ENCODE data around the gene NOB1.
"Not testable (repeated sequence)": the region's sequence is repeated elsewhere in the genome, so short reads cannot be mapped to it uniquely, and the experiment has no call there.

The NOB1 gene

DNA sequence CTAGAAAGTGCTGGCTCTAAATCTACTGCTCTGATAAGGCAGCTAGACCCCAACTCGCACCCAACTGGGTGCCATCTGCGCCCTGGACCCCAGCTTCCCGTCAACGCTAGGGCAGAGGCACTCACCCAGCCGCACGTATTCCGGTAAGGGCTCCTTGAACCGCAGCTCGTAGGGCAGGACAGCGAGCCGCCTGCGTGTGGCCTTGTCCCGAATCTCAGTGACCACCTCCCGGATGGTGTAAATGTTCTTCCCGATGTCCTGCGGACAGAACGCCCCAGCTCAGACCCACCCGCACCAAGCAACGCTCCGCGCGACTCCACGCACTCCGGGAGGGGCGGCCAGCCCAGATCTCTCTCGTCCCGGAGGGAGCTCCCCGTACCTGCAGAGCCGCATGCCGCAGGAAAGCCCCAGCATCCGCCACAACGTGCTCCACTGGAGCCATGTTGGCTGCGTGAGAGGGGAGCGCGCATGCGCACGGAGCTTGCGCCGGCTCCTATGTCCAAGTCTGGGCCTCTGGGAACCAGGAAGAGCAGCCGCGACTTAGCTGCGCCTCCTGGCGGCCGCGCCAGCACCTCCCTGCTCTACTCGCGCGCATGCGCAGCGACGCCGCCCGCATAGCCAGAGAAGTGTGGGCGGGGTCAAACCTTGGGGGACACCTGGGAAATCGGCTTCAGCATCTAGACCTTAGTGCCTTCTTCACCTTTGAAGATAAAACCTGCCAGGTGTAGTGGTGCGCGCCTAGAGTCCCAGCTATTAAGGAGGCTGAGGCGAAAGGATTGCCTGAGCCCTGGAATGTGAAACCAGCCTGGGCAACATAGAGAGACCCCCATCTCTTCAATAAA lies at the start of gene NOB1:
Gene NOB1 (minus strand): TSS at position 458 of the 842 bp plus-strand sequence. CDS start 16 bp downstream, at position 442.
- in situ Hi-C loops (cut with HindIII; ENCODE audit: low pct_unique_long_range_greater_than_20kb, low sequenced_read_pairs), result no loop called here
- TF ChIP-seq JUND (IDR thresholded peaks at IDR 0.05; ENCODE audit: low read depth), result no peak
- peak; percentile 83 to 96 for DNase-seq (ENCODE audit: low read depth in 1 of 2, low spot score in 1 of 2)

- no peak for TF ChIP-seq JUND (IDR thresholded peaks at IDR 0.05; ENCODE audit: low read depth)
- in situ Hi-C loops (cut with HindIII; ENCODE audit: low pct_unique_long_range_greater_than_20kb, low sequenced_read_pairs), result no loop called here
- no peak for DNase-seq (ENCODE audit: low read depth in 1 of 2, low spot score in 1 of 2)
These were observed 49.6 kb upstream of the NOB1 start for GRCh38 chr16:69804297-69804696.

DNA sequence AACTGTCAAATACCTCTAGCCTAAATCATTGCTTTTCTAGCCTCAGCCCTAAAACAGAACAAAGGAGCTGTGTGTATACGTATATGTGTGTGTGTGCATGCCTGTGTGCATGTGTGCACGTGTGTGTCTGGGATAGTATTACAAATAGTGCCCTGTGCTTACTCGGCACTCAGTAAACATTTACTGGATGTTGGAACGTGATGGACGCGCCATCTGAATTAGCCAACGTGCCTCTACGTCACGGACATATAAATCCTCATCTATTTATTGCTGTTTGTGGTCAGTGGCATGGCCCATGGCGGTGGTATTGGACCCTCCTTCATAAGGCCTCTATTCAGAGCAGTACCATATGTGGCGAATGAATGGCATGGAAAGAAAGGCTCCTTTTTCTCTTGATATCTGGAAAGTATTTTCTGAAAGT lies 44.9 kb upstream of the NOB1 start:
- no peak for TF ChIP-seq JUND (IDR thresholded peaks at IDR 0.05; ENCODE audit: low read depth)
- in situ Hi-C loops (cut with HindIII; ENCODE audit: low pct_unique_long_range_greater_than_20kb, low sequenced_read_pairs), result no loop called here
- no peak for DNase-seq (ENCODE audit: low read depth in 1 of 2, low spot score in 1 of 2)

DNA sequence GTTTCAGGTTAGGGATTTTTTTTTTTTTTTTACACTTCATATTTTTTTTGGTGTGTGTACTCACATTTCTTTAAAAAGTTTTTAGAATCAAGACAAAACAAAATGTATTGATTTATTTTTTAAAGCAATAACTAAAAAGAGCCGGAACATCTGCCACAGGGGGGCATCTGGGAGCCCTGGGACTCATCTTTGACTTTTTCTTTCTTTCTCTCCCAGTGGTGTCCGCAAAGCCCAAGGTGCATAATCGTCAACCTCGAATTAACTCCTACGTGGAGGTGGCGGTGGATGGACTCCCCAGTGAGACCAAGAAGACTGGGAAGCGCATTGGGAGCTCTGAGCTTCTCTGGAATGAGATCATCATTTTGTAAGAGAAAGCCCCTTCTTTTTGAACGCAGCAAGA lies 43.7 kb upstream of the NOB1 start:
- no peak for TF ChIP-seq JUND (IDR thresholded peaks at IDR 0.05; ENCODE audit: low read depth)
- no peak for DNase-seq (ENCODE audit: low read depth in 1 of 2, low spot score in 1 of 2)
- in situ Hi-C loops (cut with HindIII; ENCODE audit: low pct_unique_long_range_greater_than_20kb, low sequenced_read_pairs), result no loop called here

DNA sequence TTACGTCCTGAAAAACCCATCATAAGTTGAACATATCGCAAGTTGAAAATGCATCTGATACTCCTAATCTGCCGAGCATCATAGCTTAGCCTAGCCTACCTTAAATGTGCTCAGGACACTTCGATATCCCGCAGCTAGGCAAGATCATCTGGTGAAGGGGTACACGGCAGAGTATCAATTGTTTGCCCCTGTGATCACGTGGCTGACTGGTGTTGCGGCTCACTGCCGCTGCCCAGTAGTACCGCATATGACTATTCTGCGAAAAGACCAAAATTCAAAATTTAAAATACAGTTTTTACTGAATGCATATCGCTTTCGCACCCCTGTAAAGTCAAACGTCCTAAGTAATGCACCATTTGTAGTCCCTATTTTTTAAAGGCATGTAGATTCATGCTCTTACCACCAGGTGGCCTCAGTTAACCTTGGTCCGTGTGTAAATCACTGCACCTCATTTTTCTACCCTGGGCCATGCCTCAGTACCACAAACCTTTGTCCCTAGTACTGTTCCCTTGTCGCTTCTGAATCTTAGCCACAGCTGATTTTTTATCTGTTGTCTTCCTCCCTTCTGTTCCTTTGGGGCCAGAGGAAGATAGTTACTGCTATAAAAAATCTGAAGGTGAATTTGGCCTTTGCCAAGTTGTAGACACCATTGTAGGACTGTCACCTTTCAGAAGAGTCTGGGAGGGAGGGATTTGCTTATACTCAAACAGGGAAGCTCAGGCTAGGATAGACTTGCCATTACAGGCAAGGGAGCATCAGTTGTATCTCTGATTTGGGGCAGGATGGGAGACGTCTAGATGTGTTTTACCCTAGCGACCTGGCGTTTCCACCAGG lies 41.8 kb upstream of the NOB1 start:
- no peak for TF ChIP-seq JUND (IDR thresholded peaks at IDR 0.05; ENCODE audit: low read depth)
- in situ Hi-C loops (cut with HindIII; ENCODE audit: low pct_unique_long_range_greater_than_20kb, low sequenced_read_pairs), result no loop called here
- DNase-seq (ENCODE audit: low read depth in 1 of 2, low spot score in 1 of 2), result peak; percentile 21 to 78

- TF ChIP-seq JUND (IDR thresholded peaks at IDR 0.05; ENCODE audit: low read depth), result no peak
- DNase-seq (ENCODE audit: low read depth in 1 of 2, low spot score in 1 of 2), result no peak
- in situ Hi-C loops (cut with HindIII; ENCODE audit: low pct_unique_long_range_greater_than_20kb, low sequenced_read_pairs), result no loop called here
These were observed 39.8 kb upstream of the NOB1 start for GRCh38 chr16:69794486-69794885.

GRCh38 chr16:69793526-69793925 lies 38.8 kb upstream of the NOB1 start:
- DNase-seq (ENCODE audit: low read depth in 1 of 2, low spot score in 1 of 2), result no peak
- no peak for TF ChIP-seq JUND (IDR thresholded peaks at IDR 0.05; ENCODE audit: low read depth)
- in situ Hi-C loops (cut with HindIII; ENCODE audit: low pct_unique_long_range_greater_than_20kb, low sequenced_read_pairs), result no loop called here

DNA sequence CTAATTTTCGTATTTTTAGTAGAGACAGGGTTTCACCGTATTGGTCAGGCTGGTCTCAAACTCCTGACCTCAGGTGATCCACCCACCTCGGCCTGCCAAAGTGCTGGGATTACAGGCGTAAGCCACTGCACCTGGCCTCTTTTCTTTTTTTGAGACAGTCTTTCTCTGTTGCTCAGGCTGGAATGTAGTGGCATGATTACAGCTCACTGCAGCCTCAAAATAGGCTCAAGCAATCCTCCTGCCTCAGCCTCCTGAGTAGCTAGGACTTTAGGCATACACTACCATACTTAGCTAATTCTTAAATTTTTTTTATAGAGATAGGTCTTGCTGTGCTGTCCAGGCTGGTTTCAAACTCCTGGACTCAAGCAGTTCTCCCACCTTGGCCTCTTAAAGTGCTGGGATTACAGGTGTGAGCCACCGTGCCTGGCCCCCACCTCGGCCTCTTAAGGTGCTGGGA lies 36.7 kb upstream of the NOB1 start:
- DNase-seq (ENCODE audit: low read depth in 1 of 2, low spot score in 1 of 2); in situ Hi-C loops (cut with HindIII; ENCODE audit: low pct_unique_long_range_greater_than_20kb, low sequenced_read_pairs): not testable (repeated sequence)

DNA sequence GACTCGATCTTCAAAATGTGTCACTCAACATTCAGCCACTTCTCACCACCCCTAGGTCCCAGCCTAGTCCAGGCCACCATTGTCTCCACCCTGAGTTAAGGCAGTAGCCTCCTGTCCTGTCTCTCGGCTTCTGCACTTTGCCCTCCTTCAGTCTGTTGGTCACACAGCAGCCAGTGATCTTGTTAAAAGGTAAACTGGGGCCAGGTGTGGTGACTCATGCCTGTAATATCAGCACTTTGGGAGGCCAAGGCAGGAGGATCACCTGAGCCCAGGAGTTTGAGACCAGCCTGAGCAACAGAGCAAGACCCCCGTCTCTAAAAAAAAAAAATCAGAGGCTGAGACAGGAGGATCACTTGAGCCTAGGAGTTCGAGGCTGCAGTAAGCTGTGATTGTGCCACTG lies 33.2 kb upstream of the NOB1 start:
- in situ Hi-C loops (cut with HindIII; ENCODE audit: low pct_unique_long_range_greater_than_20kb, low sequenced_read_pairs), result no loop called here
- no peak for DNase-seq (ENCODE audit: low read depth in 1 of 2, low spot score in 1 of 2)
- TF ChIP-seq JUND (IDR thresholded peaks at IDR 0.05; ENCODE audit: low read depth), result no peak

GRCh38 chr16:69784586-69784985 lies 29.9 kb upstream of the NOB1 start:
- DNase-seq (ENCODE audit: low read depth in 1 of 2, low spot score in 1 of 2), result no peak
- in situ Hi-C loops (cut with HindIII; ENCODE audit: low pct_unique_long_range_greater_than_20kb, low sequenced_read_pairs), result no loop called here
- TF ChIP-seq JUND (IDR thresholded peaks at IDR 0.05; ENCODE audit: low read depth), result no peak

DNA sequence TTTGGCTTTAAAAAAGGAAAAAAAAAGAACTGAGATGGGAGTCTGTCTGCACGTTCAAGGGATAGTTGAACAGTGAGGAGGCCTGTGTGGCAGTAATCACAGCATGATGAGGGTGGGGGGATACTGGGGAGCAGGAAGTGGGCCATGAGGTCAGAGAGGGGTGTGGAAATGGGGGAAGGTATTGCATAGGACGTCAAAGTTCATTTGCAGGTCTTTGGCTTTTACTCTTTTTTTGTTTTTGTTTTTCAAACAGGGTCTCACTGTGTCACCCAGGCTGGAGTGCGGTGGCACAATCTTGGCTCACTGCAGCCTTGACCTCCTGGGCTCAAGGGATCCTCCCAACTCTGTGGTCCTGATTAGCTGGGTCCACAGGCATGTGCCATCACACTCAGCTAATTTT lies 26.4 kb upstream of the NOB1 start:
- no peak for DNase-seq (ENCODE audit: low read depth in 1 of 2, low spot score in 1 of 2)
- TF ChIP-seq JUND (IDR thresholded peaks at IDR 0.05; ENCODE audit: low read depth), result no peak
- in situ Hi-C loops (cut with HindIII; ENCODE audit: low pct_unique_long_range_greater_than_20kb, low sequenced_read_pairs), result no loop called here

GRCh38 chr16:69779724-69780123 lies 25.0 kb upstream of the NOB1 start:
- in situ Hi-C loops (cut with HindIII; ENCODE audit: low pct_unique_long_range_greater_than_20kb, low sequenced_read_pairs), result no loop called here
- no peak for DNase-seq (ENCODE audit: low read depth in 1 of 2, low spot score in 1 of 2)
- no peak for TF ChIP-seq JUND (IDR thresholded peaks at IDR 0.05; ENCODE audit: low read depth)

GRCh38 chr16:69775563-69775962 lies 20.8 kb upstream of the NOB1 start:
- TF ChIP-seq JUND (IDR thresholded peaks at IDR 0.05; ENCODE audit: low read depth), result no peak
- in situ Hi-C loops (cut with HindIII; ENCODE audit: low pct_unique_long_range_greater_than_20kb, low sequenced_read_pairs), result no loop called here
- DNase-seq (ENCODE audit: low read depth in 1 of 2, low spot score in 1 of 2), result no peak
